H9 (cell line): ENCODE data around the gene KRTAP1-4. TPM values are rescaled to one million over a fixed set of nuclear protein-coding genes. Genes with fewer than 3 reads are reported as not detected.

Experiments
- DNase-seq: peaks from one replicate; pipeline ENCODE4 v3.0.0-alpha.2; 2017
- H2AFZ ChIP-seq: one replicate; pipeline ENCODE4 v1.6.1; 2013; ENCODE audit warnings: mild to moderate bottlenecking, low read length, control low read depth, moderate library complexity
- H2AK5ac ChIP-seq: 2 replicates; pipeline ENCODE4 v1.6.1; 2013; ENCODE audit warnings: low read length, control low read depth, mixed read lengths; ENCODE audit not compliant: insufficient read length
- H2BK120ac ChIP-seq: one replicate; pipeline ENCODE4 v1.6.1; 2013; ENCODE audit warnings: low read depth, mild to moderate bottlenecking, low read length, control low read depth, inconsistent platforms; ENCODE audit not compliant: poor library complexity, severe bottlenecking
- H2BK12ac ChIP-seq: 2 replicates; pipeline ENCODE4 v1.6.1; 2013; ENCODE audit warnings: low read length, control low read depth, mixed read lengths, low read depth; ENCODE audit not compliant: insufficient read length
- H2BK15ac ChIP-seq: 2 replicates; pipeline ENCODE4 v1.6.1; 2013; ENCODE audit warnings: low read depth, low read length, control low read depth
- H2BK20ac ChIP-seq: one replicate; pipeline ENCODE4 v1.6.1; 2013; ENCODE audit warnings: low read depth, mild to moderate bottlenecking, low read length, control low read depth, inconsistent platforms; ENCODE audit not compliant: poor library complexity, severe bottlenecking
- H2BK5ac ChIP-seq: 2 replicates; pipeline ENCODE4 v1.6.1; 2013; ENCODE audit warnings: low read length, control low read depth, mixed read lengths; ENCODE audit not compliant: insufficient read length
- H3K14ac ChIP-seq: 2 replicates; pipeline ENCODE4 v1.6.1; 2013; ENCODE audit warnings: low read length, control low read depth; ENCODE audit not compliant: insufficient read depth
- H3K18ac ChIP-seq: 2 replicates; pipeline ENCODE4 v1.6.1; 2013; ENCODE audit warnings: low read depth, mild to moderate bottlenecking, mixed read lengths, low read length, control low read depth; ENCODE audit not compliant: insufficient read length
- H3K23ac ChIP-seq: 2 replicates; pipeline ENCODE4 v1.6.1; 2013; ENCODE audit warnings: low read length, control low read depth, mixed read lengths, low read depth; ENCODE audit not compliant: insufficient read length
- H3K23me2 ChIP-seq: 2 replicates; pipeline ENCODE4 v1.6.1; 2013; ENCODE audit warnings: low read depth, mild to moderate bottlenecking, mixed read lengths, low read length, control low read depth; ENCODE audit not compliant: insufficient read length, poor library complexity, severe bottlenecking
- H3K27ac ChIP-seq: 2 replicates; pipeline ENCODE4 v1.5.1; 2013; ENCODE audit warnings: low read length, control low read depth, mixed read lengths, low read depth; ENCODE audit not compliant: insufficient read length
- H3K27me3 ChIP-seq: 2 replicates; pipeline ENCODE4 v1.6.1; 2013; ENCODE audit warnings: low read length, control low read depth, inconsistent platforms; ENCODE audit not compliant: insufficient read depth
- H3K4ac ChIP-seq: 2 replicates; pipeline ENCODE4 v1.6.1; 2013; ENCODE audit warnings: low read depth, mild to moderate bottlenecking, control low read depth, inconsistent platforms, low read length, moderate library complexity
- H3K4me1 ChIP-seq: 2 replicates; pipeline ENCODE4 v1.6.1; 2013; ENCODE audit warnings: low read length, control low read depth, inconsistent platforms; ENCODE audit not compliant: insufficient read depth
- H3K4me2 ChIP-seq: 2 replicates; pipeline ENCODE4 v1.6.1; 2013; ENCODE audit warnings: low read length, control low read depth, mixed read lengths; ENCODE audit not compliant: insufficient read length, insufficient read depth
- H3K56ac ChIP-seq: 2 replicates; pipeline ENCODE4 v1.6.1; 2013; ENCODE audit warnings: low read depth, mild to moderate bottlenecking, mixed read lengths, low read length, control low read depth; ENCODE audit not compliant: insufficient read length
- H3K79me1 ChIP-seq: 2 replicates; pipeline ENCODE4 v1.6.1; 2013; ENCODE audit warnings: low read depth, mild to moderate bottlenecking, moderate library complexity, low read length, control low read depth, inconsistent platforms; ENCODE audit not compliant: insufficient read depth, poor library complexity, severe bottlenecking
- H3K79me2 ChIP-seq: 2 replicates; pipeline ENCODE4 v1.6.1; 2013; ENCODE audit warnings: low read length, control low read depth, inconsistent platforms; ENCODE audit not compliant: insufficient read depth
- H3K9ac ChIP-seq: 2 replicates; pipeline ENCODE4 v1.6.1; 2013; ENCODE audit warnings: low read length, control low read depth, mixed read lengths; ENCODE audit not compliant: insufficient read length; ENCODE audit errors: extremely low read depth
- H3K9me3 ChIP-seq: one replicate; pipeline ENCODE4 v1.6.1; 2013; ENCODE audit warnings: low read depth, low read length, inconsistent platforms; ENCODE audit not compliant: control insufficient read depth
- H3T11ph ChIP-seq: one replicate; pipeline ENCODE4 v1.6.1; 2013; ENCODE audit warnings: mild to moderate bottlenecking, low read length, control low read depth, inconsistent platforms
- H4K20me1 ChIP-seq: one replicate; pipeline ENCODE4 v1.6.1; 2013; ENCODE audit not compliant: control insufficient read depth, insufficient read length, insufficient read depth
- H4K5ac ChIP-seq: 2 replicates; pipeline ENCODE4 v1.6.1; 2013; ENCODE audit warnings: low read depth, mild to moderate bottlenecking, mixed read lengths, low read length, control low read depth; ENCODE audit not compliant: insufficient read length
- H4K8ac ChIP-seq: replicated peaks from 2 replicates; pipeline ENCODE4 v1.6.1; 2013; ENCODE audit warnings: low read length, control low read depth, mixed read lengths, low read depth; ENCODE audit not compliant: insufficient read length
- H4K91ac ChIP-seq: 2 replicates; pipeline ENCODE4 v1.6.1; 2013; ENCODE audit warnings: low read depth, mild to moderate bottlenecking, moderate library complexity, mixed read lengths, low read length, control low read depth; ENCODE audit not compliant: insufficient read length
- H3K27ac Mint-ChIP-seq, 3 experiments: 2 replicates in 2 of 3; 3 replicates in 1 of 3; pipeline ENCODE4 v1.8.0; 2020 to 2021; ENCODE audit warnings: mixed read lengths in 3 of 3, mild to moderate bottlenecking in 1 of 3, moderate library complexity in 1 of 3
- H3K27me3 Mint-ChIP-seq: 2 replicates; pipeline ENCODE4 v1.8.0; 2021; ENCODE audit warnings: low read depth, mild to moderate bottlenecking, moderate library complexity, mixed read lengths
- H3K36me3 Mint-ChIP-seq, 3 experiments: 2 replicates in 2 of 3; 3 replicates in 1 of 3; pipeline ENCODE4 v1.8.0; 2020 to 2021; ENCODE audit warnings: low read depth in 3 of 3, mixed read lengths in 3 of 3; ENCODE audit not compliant: insufficient read depth in 1 of 3
- H3K4me1 Mint-ChIP-seq, 2 experiments: 2 replicates each; pipeline ENCODE4 v1.8.0; 2020; ENCODE audit warnings: mixed read lengths in 2 of 2
- H3K4me3 Mint-ChIP-seq, 2 experiments: 2 replicates in 1 of 2; 3 replicates in 1 of 2; pipeline ENCODE4 v1.8.0; 2020 to 2021; ENCODE audit warnings: mild to moderate bottlenecking in 2 of 2, mixed read lengths in 2 of 2, moderate library complexity in 1 of 2
- H3K9me3 Mint-ChIP-seq, 2 experiments: 2 replicates in 1 of 2; 3 replicates in 1 of 2; pipeline ENCODE4 v1.8.0; 2020; ENCODE audit warnings: mild to moderate bottlenecking in 2 of 2, mixed read lengths in 2 of 2, moderate library complexity in 1 of 2
- CTCF ChIP-seq: fragments of 200-600 bp; sonication (generic); conservative IDR thresholded peaks from 3 replicates; pipeline ENCODE4 v1.8.0; 2021; ENCODE audit warnings: antibody characterized with exemption, mild to moderate bottlenecking
- WGBS: extraction: QIAGEN DNeasy Blood & Tissue Kit; methylation state at CpG from one replicate; pipeline ENCODE4 v1.1.7; 2013; ENCODE audit warnings: missing lambda C conversion rate, low lambda C conversion rate, mixed read lengths; ENCODE audit not compliant: insufficient read length; ENCODE audit errors: extremely low coverage; 5-methylcytosine and 5-hydroxymethylcytosine counted together
- total RNA-seq: library from RNA; stranded (reverse); gene quantifications from 2 replicates; pipeline ENCODE4 v1.2.1, GENCODE V29; 2021

KRTAP1-4 gene
- total RNA-seq, 1 experiment from 2014 or later: not detected

- Histone ChIP-seq H3K9ac (no peak overlapping the region), H3K4me2 (no peak overlapping the region)
These were observed 20.7 kb downstream of the KRTAP1-4 start for GRCh38 chr17:41009301-41009760.

More at GRCh38 chr17:41009301-41009760, 20.7 kb downstream of the KRTAP1-4 start:
- Histone ChIP-seq H3K27me3 (no peaks in the 10 kb centered on the region), H3K79me2 (no peaks in the 10 kb centered on the region), H3K4ac (no peak overlapping the region), H2AFZ (no peak overlapping the region), H4K20me1 (no peaks in the 10 kb centered on the region), H4K5ac (no peak overlapping the region), H3K79me1 (no peaks in the 10 kb centered on the region), H3K56ac (no peak overlapping the region), H3K23ac (no peak overlapping the region), H4K91ac (no peak overlapping the region), H3K9me3 (no peaks in the 10 kb centered on the region), H3T11ph (no peak overlapping the region), H3K18ac (no peak overlapping the region), H4K8ac (no peak overlapping the region), H3K4me1 (no peaks in the 10 kb centered on the region; the same call in 1 of the 2 replicates), H2BK15ac (no peak overlapping the region), H3K27ac (no peak overlapping the region), H2BK120ac (no peak overlapping the region), H2AK5ac (no peak overlapping the region), H2BK12ac (no peak overlapping the region), H3K23me2 (no peaks in the 10 kb centered on the region), H3K14ac (no peak overlapping the region), H2BK5ac (no peak overlapping the region), H2BK20ac (no peak overlapping the region)
- Mint-ChIP-seq H3K4me3 (no peak overlapping the region), H3K4me1 (peaks cover 17 to 19% of the 10 kb centered on the region in 2 experiments), H3K36me3 (no peaks in the 10 kb centered on the region), H3K27me3 (no peaks in the 10 kb centered on the region), H3K9me3 (no peaks in the 10 kb centered on the region), H3K27ac (no peak overlapping the region)
- no CpG with 5 or more reads among the region's 4 CpGs for WGBS
- DNase-seq: no peak
- no peak for TF ChIP-seq CTCF
